Pancreas (tissue), 10 donors: Measurements from ENCODE around the gene MIB1. TPM values are rescaled to one million over a fixed set of nuclear protein-coding genes. Genes with fewer than 3 reads are reported as not detected.

ENCODE experiments used
- ATAC-seq, 4 donors: fragments of 200-7000 bp; cut with Tn5 transposase; one replicate each; pipeline versions ENCODE4 v1.8.0 to v1.9.1; 2020; ENCODE audit warnings: mild to moderate bottlenecking in 4 of 4, moderate library complexity in 4 of 4
- DNase-seq, 6 donors: peaks; one replicate each; pipeline ENCODE4 v3.0.0-alpha.2; 2020
- FAIRE-seq: peaks from 2 replicates; lab custom pipeline; 2012; peaks lifted over from hg19 to GRCh38; lab: Jason Lieb, UNC
- H3K27ac ChIP-seq, 4 donors: fragments of 200-600 bp; sonication (generic); 1 replicate in 3 of 4; 2 replicates in 1 of 4; pipeline versions ENCODE4 v1.5.0 to v1.8.0; 2020
- H3K27me3 ChIP-seq, 4 donors: fragments of 200-600 bp; one replicate each; pipeline ENCODE4 v1.8.0; 2021
- H3K36me3 ChIP-seq, 3 donors: fragments of 200-600 bp; sonication (generic) in 1 of 3; one replicate each; pipeline versions ENCODE4 v1.5.0 to v1.8.0; 2020 to 2021
- H3K4me1 ChIP-seq, 3 donors: fragments of 200-600 bp; one replicate each; pipeline ENCODE4 v1.8.0; 2021
- H3K4me3 ChIP-seq, 4 donors: fragments of 200-600 bp; sonication (generic) in 2 of 4; one replicate each; pipeline versions ENCODE4 v1.5.0 to v1.8.0; 2020 to 2021
- H3K9me3 ChIP-seq, 4 donors: fragments of 200-600 bp; one replicate each; pipeline ENCODE4 v1.8.0; 2021
- WGBS, 2 donors: extraction: QIAGEN DNeasy Blood & Tissue Kit; methylation state at CpG; one replicate each; pipeline ENCODE4 v1.1.7; 2013; 5-methylcytosine and 5-hydroxymethylcytosine counted together
- intact Hi-C, 3 donors: fragments of 100-400 bp; cut with DNase I; formaldehyde crosslinking; loops; one replicate each; pipeline versions ENCODE4 v1.11.1 to v1.14.2; 2022
- polyA plus RNA-seq, 2 donors: library from polyadenylated mRNA; stranded (reverse); fragments of 200-250 nt; gene quantifications; one replicate each; pipeline ENCODE4 v1.2.3, GENCODE V29; 2013
- total RNA-seq, 6 donors: library from RNA; stranded (reverse); fragmentation: NEBNext Ultra II Directional in 4 of 6; extraction: Animal tissue kit (Norgen Biotek cat#: 25700) in 4 of 6; gene quantifications; one replicate each; pipeline versions ENCODE4 v1.2.1 to v1.2.4, GENCODE V29; 2021 to 2023
- TF ChIP-seq, protein P1 (sequence below), 4 donors: fragments of 200-600 bp; sonication (generic) in 3 of 4; IDR thresholded peaks; one replicate each; pipeline versions ENCODE4 v1.5.0 to v1.8.0; 2021; ENCODE audit warnings: antibody characterized with exemption in 4 of 4
- donor health status: healthy with polysubstance abuse.
- donor health status: DM: no; HTN: no; CAD: no; lungs with moderate emphysema.
- donor health status: DM: no; HTN: no; CAD: no.
- donor health status: control.
- donor health status: control.
- donor health status: Bipolar disorder and iron deficiency.
- donor health status: DM: yes; HTN: yes; CAD: no.
- donor health status: DM: no; HTN: no; CAD: no.
- donor health status: DM: no; HTN: no; CAD: no.
- donor health status: DM: yes; HTN: yes; CAD: no.

MIB1 gene
- total and polyA plus RNA-seq, 8 donors: 2.9 to 23.9 (median 17.9) TPM

- WGBS, 2 donors: 97% methylated on average over 3 of the region's 3 CpGs
Observed at GRCh38 chr18:21757833-21758232, 17.2 kb downstream of the MIB1 start.

GRCh38 chr18:21759836-21760235 lies 19.2 kb downstream of the MIB1 start:
- H3K4me3 ChIP-seq: no peak overlapping the region
- intact Hi-C loops: no loop called here
- ATAC-seq: no peak
- WGBS, 2 donors: 74 to 86% methylated on average over 2 of the region's 2 CpGs
- peaks cover 0 to 13% (median 7%) of the 10 kb centered on the region in 3 donors for H3K4me1 ChIP-seq
- no peaks in the 10 kb centered on the region for H3K27me3 ChIP-seq
- H3K9me3 ChIP-seq: no peaks in the 10 kb centered on the region
- H3K27ac ChIP-seq: no peak overlapping the region
- no peaks in the 10 kb centered on the region for H3K36me3 ChIP-seq
- FAIRE-seq: no peak
- TF ChIP-seq, protein P1, sequence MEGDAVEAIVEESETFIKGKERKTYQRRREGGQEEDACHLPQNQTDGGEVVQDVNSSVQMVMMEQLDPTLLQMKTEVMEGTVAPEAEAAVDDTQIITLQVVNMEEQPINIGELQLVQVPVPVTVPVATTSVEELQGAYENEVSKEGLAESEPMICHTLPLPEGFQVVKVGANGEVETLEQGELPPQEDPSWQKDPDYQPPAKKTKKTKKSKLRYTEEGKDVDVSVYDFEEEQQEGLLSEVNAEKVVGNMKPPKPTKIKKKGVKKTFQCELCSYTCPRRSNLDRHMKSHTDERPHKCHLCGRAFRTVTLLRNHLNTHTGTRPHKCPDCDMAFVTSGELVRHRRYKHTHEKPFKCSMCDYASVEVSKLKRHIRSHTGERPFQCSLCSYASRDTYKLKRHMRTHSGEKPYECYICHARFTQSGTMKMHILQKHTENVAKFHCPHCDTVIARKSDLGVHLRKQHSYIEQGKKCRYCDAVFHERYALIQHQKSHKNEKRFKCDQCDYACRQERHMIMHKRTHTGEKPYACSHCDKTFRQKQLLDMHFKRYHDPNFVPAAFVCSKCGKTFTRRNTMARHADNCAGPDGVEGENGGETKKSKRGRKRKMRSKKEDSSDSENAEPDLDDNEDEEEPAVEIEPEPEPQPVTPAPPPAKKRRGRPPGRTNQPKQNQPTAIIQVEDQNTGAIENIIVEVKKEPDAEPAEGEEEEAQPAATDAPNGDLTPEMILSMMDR (IDR thresholded peaks at IDR 0.05): no peak
- no peak for DNase-seq

More at GRCh38 chr18:21757833-21758232, 17.2 kb downstream of the MIB1 start:
- no peaks in the 10 kb centered on the region for H3K27me3 ChIP-seq
- H3K27ac ChIP-seq: no peak overlapping the region
- peaks cover 0 to 19% (median 10%) of the 10 kb centered on the region in 3 donors for H3K4me1 ChIP-seq
- H3K9me3 ChIP-seq: no peaks in the 10 kb centered on the region
- ATAC-seq (no peak), DNase-seq (no peak), FAIRE-seq (no peak)
- TF ChIP-seq, protein P1 (IDR thresholded peaks at IDR 0.05): no peak
- intact Hi-C loops: no loop called here
- H3K36me3 ChIP-seq: no peaks in the 10 kb centered on the region
- H3K4me3 ChIP-seq: no peak overlapping the region

GRCh38 chr18:21760321-21760720 lies 19.7 kb downstream of the MIB1 start:
- DNase-seq (no peak), FAIRE-seq (no peak), ATAC-seq (no peak)
- Histone ChIP-seq H3K9me3 (no peaks in the 10 kb centered on the region), H3K27me3 (no peaks in the 10 kb centered on the region), H3K27ac (no peak overlapping the region), H3K4me3 (no peak overlapping the region), H3K36me3 (no peaks in the 10 kb centered on the region), H3K4me1 (peaks cover 0 to 9% (median 4%) of the 10 kb centered on the region in 3 donors)
- TF ChIP-seq, protein P1 (IDR thresholded peaks at IDR 0.05): no peak
- intact Hi-C loops: no loop called here

DNA sequence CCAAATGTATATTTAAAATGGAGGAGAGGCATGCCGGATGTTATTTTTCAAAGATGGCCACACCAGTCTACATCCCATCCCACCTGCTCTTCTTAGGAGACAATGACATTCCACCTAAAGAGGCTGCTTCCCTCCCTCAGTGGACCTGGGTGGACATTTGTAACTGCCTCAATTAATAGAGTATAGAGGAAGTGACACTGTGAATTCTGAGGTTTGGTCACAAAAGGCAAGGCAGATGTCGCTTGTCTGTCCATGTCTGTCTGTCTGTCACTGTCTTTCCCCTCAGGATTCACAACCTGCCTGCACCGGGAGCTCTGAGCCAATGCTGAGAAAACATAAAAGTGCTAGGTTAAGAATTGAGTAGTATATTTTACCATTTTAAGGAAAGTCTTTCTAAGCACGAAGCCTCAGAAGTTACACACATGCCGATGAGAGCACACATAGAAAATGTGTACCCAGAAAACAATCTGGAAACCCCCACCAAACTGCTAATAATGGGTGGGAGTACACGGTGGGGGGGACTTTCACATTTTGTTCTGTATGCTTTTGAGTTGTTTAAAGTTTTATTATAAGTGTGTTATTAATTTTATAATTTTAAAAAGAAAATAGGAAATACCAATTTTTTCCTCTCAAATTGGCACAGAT lies 21.0 kb downstream of the MIB1 start:
- no peak for DNase-seq
- H3K4me1 ChIP-seq: no peaks in the 10 kb centered on the region
- TF ChIP-seq, protein P1 (IDR thresholded peaks at IDR 0.05): no peak
- no peak for FAIRE-seq
- no peak overlapping the region for H3K4me3 ChIP-seq
- WGBS, 2 donors: 88 to 95% methylated on average over 6 of the region's 6 CpGs
- no peaks in the 10 kb centered on the region for H3K36me3 ChIP-seq
- H3K9me3 ChIP-seq: no peaks in the 10 kb centered on the region
- H3K27me3 ChIP-seq: no peaks in the 10 kb centered on the region
- intact Hi-C loops: no loop called here
- no peak overlapping the region for H3K27ac ChIP-seq
- no peak for ATAC-seq

DNA sequence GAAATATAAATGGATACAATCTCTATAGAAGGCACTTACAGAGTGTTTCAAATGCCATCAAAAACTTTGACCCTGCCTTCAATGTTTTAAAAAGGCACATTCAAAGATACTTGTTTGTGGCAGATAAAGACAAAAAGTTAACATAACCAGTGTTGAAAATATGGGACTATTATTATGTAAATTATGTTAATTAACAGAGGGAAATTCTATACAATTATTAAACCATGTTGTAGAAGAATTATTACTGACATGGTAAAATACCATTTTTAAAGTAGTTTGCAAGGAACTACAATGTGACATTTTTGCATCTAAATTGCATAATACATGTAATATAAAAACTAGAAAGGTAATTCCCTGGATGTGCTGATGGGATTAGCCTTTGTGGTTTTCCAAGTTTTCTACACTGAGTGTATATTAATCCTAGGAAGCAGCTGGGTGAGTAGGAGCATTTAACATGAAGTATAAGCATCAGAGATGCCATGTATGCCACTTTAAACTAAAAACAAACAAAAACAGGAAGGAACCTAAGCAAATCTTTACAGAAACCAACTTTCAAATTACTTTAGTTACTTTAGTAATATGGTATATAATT lies 21.7 kb downstream of the MIB1 start:
- ATAC-seq (no peak), DNase-seq (no peak), FAIRE-seq (no peak)
- H3K4me3 ChIP-seq: no peak overlapping the region
- H3K27ac ChIP-seq: no peak overlapping the region
- no peaks in the 10 kb centered on the region for H3K36me3 ChIP-seq
- H3K9me3 ChIP-seq: no peaks in the 10 kb centered on the region
- TF ChIP-seq, protein P1 (IDR thresholded peaks at IDR 0.05): no peak
- H3K27me3 ChIP-seq: no peaks in the 10 kb centered on the region
- intact Hi-C loops: no loop called here
- no peaks in the 10 kb centered on the region for H3K4me1 ChIP-seq
